Choroid plexus epithelial cell (primary cell): ENCODE measurements around the gene NARS2.
"Not testable (repeated sequence)": the region's sequence is repeated elsewhere in the genome, so short reads cannot be mapped to it uniquely, and the experiment has no call there.

Experiments
- DNase-seq: peaks from one replicate; pipeline ENCODE4 v3.0.0-alpha.2; 2010; ENCODE audit warnings: low read depth
- H3K4me3 ChIP-seq: 2 replicates; pipeline ENCODE4 v1.5.1; 2011; ENCODE audit warnings: low read depth, mild to moderate bottlenecking, control low read depth, low read length, moderate library complexity
- TF ChIP-seq, protein P1 (sequence below): conservative IDR thresholded peaks from 2 replicates; pipeline ENCODE4 v1.5.1; 2011; ENCODE audit warnings: low read depth, mild to moderate bottlenecking, control low read depth, inconsistent platforms, low read length, moderate library complexity

The NARS2 gene

DNA sequence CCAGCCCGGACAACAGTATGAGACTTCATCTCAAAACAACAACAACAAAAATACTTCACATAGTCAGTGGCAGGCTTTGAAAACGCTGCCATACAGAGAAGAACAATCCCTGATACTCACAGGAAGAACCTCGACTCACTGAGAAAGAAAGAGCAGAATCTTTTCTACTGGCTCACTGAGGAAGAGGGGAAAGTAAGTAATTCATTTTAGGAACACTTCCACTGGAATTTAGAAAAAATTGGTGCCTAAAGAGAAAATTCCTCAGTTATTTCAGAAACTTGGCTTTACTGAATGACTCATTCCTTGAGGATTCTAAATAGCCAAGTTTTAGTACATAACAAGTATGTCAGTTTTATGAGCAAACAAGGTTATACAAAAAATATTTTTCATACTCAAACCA is 12.3 kb downstream of the NARS2 start:
- H3K4me3 ChIP-seq, result no peak overlapping the region
- TF ChIP-seq, protein P1, sequence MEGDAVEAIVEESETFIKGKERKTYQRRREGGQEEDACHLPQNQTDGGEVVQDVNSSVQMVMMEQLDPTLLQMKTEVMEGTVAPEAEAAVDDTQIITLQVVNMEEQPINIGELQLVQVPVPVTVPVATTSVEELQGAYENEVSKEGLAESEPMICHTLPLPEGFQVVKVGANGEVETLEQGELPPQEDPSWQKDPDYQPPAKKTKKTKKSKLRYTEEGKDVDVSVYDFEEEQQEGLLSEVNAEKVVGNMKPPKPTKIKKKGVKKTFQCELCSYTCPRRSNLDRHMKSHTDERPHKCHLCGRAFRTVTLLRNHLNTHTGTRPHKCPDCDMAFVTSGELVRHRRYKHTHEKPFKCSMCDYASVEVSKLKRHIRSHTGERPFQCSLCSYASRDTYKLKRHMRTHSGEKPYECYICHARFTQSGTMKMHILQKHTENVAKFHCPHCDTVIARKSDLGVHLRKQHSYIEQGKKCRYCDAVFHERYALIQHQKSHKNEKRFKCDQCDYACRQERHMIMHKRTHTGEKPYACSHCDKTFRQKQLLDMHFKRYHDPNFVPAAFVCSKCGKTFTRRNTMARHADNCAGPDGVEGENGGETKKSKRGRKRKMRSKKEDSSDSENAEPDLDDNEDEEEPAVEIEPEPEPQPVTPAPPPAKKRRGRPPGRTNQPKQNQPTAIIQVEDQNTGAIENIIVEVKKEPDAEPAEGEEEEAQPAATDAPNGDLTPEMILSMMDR, result no peak
- DNase-seq, result peak; percentile 75

GRCh38 chr11:78560826-78561484 is 13.7 kb downstream of the NARS2 start:
- TF ChIP-seq, protein P1, result no peak
- DNase-seq, result peak; percentile 40
- no peak overlapping the region for H3K4me3 ChIP-seq

DNA sequence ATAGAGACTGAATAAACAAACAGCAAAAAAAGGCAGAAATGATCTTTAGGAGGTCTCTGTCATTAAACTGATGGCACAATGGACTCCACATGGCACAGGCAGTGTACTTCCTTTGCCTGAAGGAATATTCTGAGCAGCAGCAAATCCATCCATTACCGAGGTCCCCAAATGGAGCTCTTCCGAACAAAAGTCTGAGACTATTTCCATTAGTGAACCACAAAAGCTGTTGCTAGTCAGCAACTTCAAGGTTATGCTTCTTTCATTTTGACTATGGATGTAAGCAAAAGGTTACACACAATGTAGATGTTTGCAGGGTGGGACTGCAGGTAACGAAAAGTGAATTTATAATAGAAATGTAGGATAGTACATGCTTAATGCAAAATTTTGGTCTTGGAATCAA is 14.5 kb downstream of the NARS2 start:
- no peak overlapping the region for H3K4me3 ChIP-seq
- no peak for DNase-seq
- TF ChIP-seq, protein P1, result no peak

DNA sequence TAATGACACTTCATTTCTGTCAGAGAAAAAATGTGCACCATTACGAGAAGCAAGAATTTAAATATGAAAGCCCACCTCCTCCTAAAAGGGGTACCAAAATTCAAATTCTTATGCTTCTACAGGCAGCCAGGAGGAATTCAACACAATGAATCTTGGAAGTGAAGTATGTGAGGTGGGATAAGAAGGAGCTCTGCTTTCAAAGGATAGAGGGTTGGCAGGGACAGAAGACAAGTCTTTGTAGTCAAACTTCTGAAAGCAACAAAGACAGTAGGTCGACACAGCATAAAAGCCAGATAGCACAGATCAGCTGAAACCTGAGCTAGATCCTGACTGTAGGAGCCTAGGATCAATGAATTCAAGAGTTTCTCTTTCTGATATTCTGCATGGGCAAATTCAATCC is 17.4 kb downstream of the NARS2 start:
- no peak for DNase-seq
- TF ChIP-seq, protein P1, result no peak
- no peak overlapping the region for H3K4me3 ChIP-seq

- H3K4me3 ChIP-seq, result no peak overlapping the region
- no peak for DNase-seq
- TF ChIP-seq, protein P1, result no peak
Measured at GRCh38 chr11:78555592-78555991, 19.1 kb downstream of the NARS2 start.

DNA sequence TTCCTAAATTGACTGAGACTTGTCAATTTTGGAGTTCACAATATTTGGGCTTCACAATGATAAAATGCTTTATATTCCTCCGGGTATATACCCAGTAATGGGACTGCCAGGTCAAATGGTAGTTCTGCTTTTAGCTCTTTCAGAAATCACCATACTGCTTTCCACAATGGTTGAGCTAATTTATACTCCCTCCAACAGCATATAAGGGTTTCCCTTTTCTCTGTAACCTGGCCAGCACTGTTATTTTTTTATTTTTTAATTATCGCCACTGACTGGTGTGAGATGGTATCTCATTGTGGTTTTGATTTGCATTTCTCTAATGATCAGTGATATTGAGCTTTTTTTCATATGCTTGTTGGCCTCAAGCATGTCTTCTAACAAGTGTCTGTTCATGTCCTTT is 21.8 kb downstream of the NARS2 start:
- TF ChIP-seq, protein P1, result no peak
- no peak overlapping the region for H3K4me3 ChIP-seq
- DNase-seq, result no peak

- H3K4me3 ChIP-seq, DNase-seq: not testable (repeated sequence)
Measured at GRCh38 chr11:78552139-78552538, 22.5 kb downstream of the NARS2 start.
